Effector memory CD8-positive, alpha-beta T cell (primary cell): ENCODE measurements around the gene PDE4A.
"Not testable (repeated sequence)": the region's sequence is repeated elsewhere in the genome, so short reads cannot be mapped to it uniquely, and the experiment has no call there.

Source experiments
- ATAC-seq: fragments of 150-1000 bp; cut with Tn5 transposase; replicated peaks from 2 replicates; pipeline ENCODE4 v1.10.0; 2021; ENCODE audit warnings: mild to moderate bottlenecking, moderate library complexity
- DNase-seq, 3 experiments: peaks; one replicate each; pipeline ENCODE4 v3.0.0; 2021
- H3K27ac Mint-ChIP-seq, 2 donors: one replicate each; pipeline ENCODE4 v1.8.0; 2022; ENCODE audit warnings: mild to moderate bottlenecking in 2 of 2, mixed read lengths in 2 of 2, moderate library complexity in 2 of 2
- H3K27me3 Mint-ChIP-seq, 2 donors: one replicate each; pipeline ENCODE4 v1.8.0; 2022; ENCODE audit warnings: mixed read lengths in 2 of 2
- H3K36me3 Mint-ChIP-seq: one replicate; pipeline ENCODE4 v1.8.0; 2022; ENCODE audit warnings: mild to moderate bottlenecking, moderate library complexity, mixed read lengths; ENCODE audit not compliant: insufficient read depth
- H3K4me1 Mint-ChIP-seq, 2 donors: one replicate each; pipeline ENCODE4 v1.8.0; 2022; ENCODE audit warnings: low read depth in 2 of 2, mixed read lengths in 2 of 2
- H3K4me3 Mint-ChIP-seq, 2 donors: one replicate each; pipeline ENCODE4 v1.8.0; 2022; ENCODE audit warnings: mild to moderate bottlenecking in 2 of 2, mixed read lengths in 2 of 2, moderate library complexity in 2 of 2
- H3K9me3 Mint-ChIP-seq, 2 donors: one replicate each; pipeline ENCODE4 v1.8.0; 2022; ENCODE audit warnings: mixed read lengths in 2 of 2

The PDE4A gene

GRCh38 chr19:10408511-10409283, 11.6 kb upstream of the PDE4A start:
- ATAC-seq (peak; percentile 43), DNase-seq (peak in 2 of 3 experiments; percentile 47 to 48)
- Mint-ChIP-seq H3K4me3 (peak overlapping the region; percentile 78 to 79), H3K4me1 (peaks cover 51 to 55% of the 10 kb centered on the region in 2 donors), H3K9me3 (no peaks in the 10 kb centered on the region), H3K27me3 (no peaks in the 10 kb centered on the region), H3K27ac (peak overlapping the region; percentile 94 to 99), H3K36me3 (peaks cover 16% of the 10 kb centered on the region)

- peak overlapping the region; percentile 15 to 23 for H3K4me3 Mint-ChIP-seq
- not testable (repeated sequence) for H3K9me3 Mint-ChIP-seq, ATAC-seq, H3K27me3 Mint-ChIP-seq, H3K36me3 Mint-ChIP-seq, DNase-seq
- H3K27ac Mint-ChIP-seq, result peak overlapping the region in 1 of 2 donors; percentile 67
- H3K4me1 Mint-ChIP-seq, result peaks cover 40 to 42% of the 10 kb centered on the region in 2 donors
Observed at GRCh38 chr19:10411224-10411623, 9.1 kb upstream of the PDE4A start.

GRCh38 chr19:10412257-10412977, 7.9 kb upstream of the PDE4A start:
- H3K9me3 Mint-ChIP-seq, result no peaks in the 10 kb centered on the region
- H3K4me3 Mint-ChIP-seq, result peak overlapping the region; percentile 62 to 69
- peak overlapping the region; percentile 86 to 92 for H3K27ac Mint-ChIP-seq
- H3K27me3 Mint-ChIP-seq, result peaks cover 6 to 10% of the 10 kb centered on the region in 2 donors
- H3K4me1 Mint-ChIP-seq, result peaks cover 42 to 45% of the 10 kb centered on the region in 2 donors
- DNase-seq (no peak), ATAC-seq (peak; percentile 35)
- peaks cover 12% of the 10 kb centered on the region for H3K36me3 Mint-ChIP-seq

GRCh38 chr19:10416083-10416379, 4.3 kb upstream of the PDE4A start:
- DNase-seq, result no peak
- Mint-ChIP-seq H3K4me1 (peaks cover 43 to 45% of the 10 kb centered on the region in 2 donors), H3K27me3 (peaks cover 26 to 42% of the 10 kb centered on the region in 2 donors), H3K9me3 (no peaks in the 10 kb centered on the region), H3K27ac (peak overlapping the region; percentile 93 to 94), H3K4me3 (peak overlapping the region; percentile 51 to 72), H3K36me3 (peaks cover 27% of the 10 kb centered on the region)
- no peak for ATAC-seq

- peak; percentile 99 for DNase-seq
- H3K9me3 Mint-ChIP-seq, result no peaks in the 10 kb centered on the region
- peak overlapping the region; percentile 51 to 72 for H3K4me3 Mint-ChIP-seq
- peak overlapping the region; percentile 93 to 94 for H3K27ac Mint-ChIP-seq
- ATAC-seq, result peak; percentile 73
- H3K27me3 Mint-ChIP-seq, result peaks cover 32 to 48% of the 10 kb centered on the region in 2 donors
- H3K36me3 Mint-ChIP-seq, result peaks cover 33% of the 10 kb centered on the region
- H3K4me1 Mint-ChIP-seq, result peaks cover 45 to 49% of the 10 kb centered on the region in 2 donors
Observed at GRCh38 chr19:10416380-10417257, 3.7 kb upstream of the PDE4A start.

GRCh38 chr19:10417541-10418234, 2.6 kb upstream of the PDE4A start:
- Mint-ChIP-seq H3K27ac (peak overlapping the region; percentile 88 to 94), H3K27me3 (peaks cover 40 to 56% of the 10 kb centered on the region in 2 donors)

GRCh38 chr19:10418235-10418484, 2.2 kb upstream of the PDE4A start:
- Mint-ChIP-seq H3K27me3 (peaks cover 40 to 56% of the 10 kb centered on the region in 2 donors), H3K36me3 (peaks cover 37% of the 10 kb centered on the region), H3K4me3 (peak overlapping the region; percentile 62 to 76), H3K27ac (peak overlapping the region in 1 of 2 donors; percentile 88), H3K4me1 (peaks cover 43 to 44% of the 10 kb centered on the region in 2 donors), H3K9me3 (no peaks in the 10 kb centered on the region)
- no peak for ATAC-seq
- DNase-seq, result no peak

More at GRCh38 chr19:10417541-10418234, 2.6 kb upstream of the PDE4A start:
- ATAC-seq (no peak), DNase-seq (no peak)
- Mint-ChIP-seq H3K4me3 (peak overlapping the region; percentile 62 to 76), H3K9me3 (no peaks in the 10 kb centered on the region), H3K4me1 (peaks cover 43 to 45% of the 10 kb centered on the region in 2 donors), H3K36me3 (peaks cover 36% of the 10 kb centered on the region)

GRCh38 chr19:10418485-10419199, 1.7 kb upstream of the PDE4A start:
- H3K27me3 Mint-ChIP-seq, result peaks cover 40 to 56% of the 10 kb centered on the region in 2 donors
- DNase-seq (no peak), ATAC-seq (no peak)
- peak overlapping the region in 1 of 2 donors; percentile 88 for H3K27ac Mint-ChIP-seq
- peaks cover 45 to 48% of the 10 kb centered on the region in 2 donors for H3K4me1 Mint-ChIP-seq
- H3K36me3 Mint-ChIP-seq, result peaks cover 41% of the 10 kb centered on the region
- peak overlapping the region; percentile 62 to 76 for H3K4me3 Mint-ChIP-seq
- no peaks in the 10 kb centered on the region for H3K9me3 Mint-ChIP-seq

GRCh38 chr19:10419200-10419645, 1.1 kb upstream of the PDE4A start:
- H3K4me1 Mint-ChIP-seq, result peaks cover 51% of the 10 kb centered on the region in 2 donors
- ATAC-seq (no peak), DNase-seq (no peak)
- H3K27ac Mint-ChIP-seq, result peak overlapping the region; percentile 30 to 88
- peaks cover 46% of the 10 kb centered on the region for H3K36me3 Mint-ChIP-seq
- H3K27me3 Mint-ChIP-seq, result peaks cover 40 to 56% of the 10 kb centered on the region in 2 donors
- peak overlapping the region; percentile 76 to 81 for H3K4me3 Mint-ChIP-seq
- no peaks in the 10 kb centered on the region for H3K9me3 Mint-ChIP-seq

GRCh38 chr19:10419646-10420443, 493 bp upstream of the PDE4A start:
- H3K4me3 Mint-ChIP-seq, result peak overlapping the region; percentile 76 to 81
- peaks cover 50% of the 10 kb centered on the region for H3K36me3 Mint-ChIP-seq
- DNase-seq (peak in 2 of 3 experiments; percentile 43 to 49), ATAC-seq (peak; percentile 21)
- H3K27ac Mint-ChIP-seq, result peak overlapping the region; percentile 30 to 88
- H3K9me3 Mint-ChIP-seq, result no peaks in the 10 kb centered on the region
- H3K27me3 Mint-ChIP-seq, result peaks cover 40 to 56% of the 10 kb centered on the region in 2 donors
- H3K4me1 Mint-ChIP-seq, result peaks cover 54 to 57% of the 10 kb centered on the region in 2 donors

GRCh38 chr19:10421240-10422045, 1.1 kb downstream of the PDE4A start:
- Mint-ChIP-seq H3K27me3 (peaks cover 39 to 54% of the 10 kb centered on the region in 2 donors), H3K9me3 (no peaks in the 10 kb centered on the region), H3K36me3 (peaks cover 55% of the 10 kb centered on the region), H3K4me1 (peaks cover 57 to 59% of the 10 kb centered on the region in 2 donors), H3K4me3 (peak overlapping the region; percentile 64 to 67), H3K27ac (peak overlapping the region; percentile 15 to 53)
- no peak for DNase-seq
- ATAC-seq, result no peak
